Spinal cord (tissue), 10 donors: ENCODE measurements around the gene C22orf23. TPM values are rescaled to one million over a fixed set of nuclear protein-coding genes. Genes with fewer than 3 reads are reported as not detected.

Experiments
- DNase-seq, 6 donors: peaks; one replicate each; pipeline versions ENCODE4 v3.0.0 to v3.0.0-alpha.2; 2013 to 2015; ENCODE audit warnings: low spot score in 6 of 6, low read depth in 4 of 6
- H3K27ac ChIP-seq: one replicate; pipeline ENCODE4 v1.5.1; 2013; ENCODE audit warnings: low read depth, low read length, control low read depth
- H3K27me3 ChIP-seq: one replicate; pipeline ENCODE4 v1.6.1; 2013; ENCODE audit warnings: low read length; ENCODE audit not compliant: control insufficient read depth, insufficient read depth
- H3K36me3 ChIP-seq: one replicate; pipeline ENCODE4 v1.6.1; 2013; ENCODE audit warnings: low read length; ENCODE audit not compliant: control insufficient read depth, insufficient read depth
- H3K4me1 ChIP-seq: one replicate; pipeline ENCODE4 v1.6.1; 2013; ENCODE audit warnings: low read length; ENCODE audit not compliant: control insufficient read depth, insufficient read depth
- H3K4me3 ChIP-seq: one replicate; pipeline ENCODE4 v1.5.1; 2013; ENCODE audit warnings: low read depth, low read length, control low read depth
- H3K9me3 ChIP-seq: one replicate; pipeline ENCODE4 v1.6.1; 2013; ENCODE audit warnings: low read length; ENCODE audit not compliant: control insufficient read depth, insufficient read depth
- WGBS: methylation state at CpG from one replicate; pipeline ENCODE4 v1.1.5; 2013; ENCODE audit warnings: missing lambda C conversion rate; ENCODE audit not compliant: insufficient coverage; 5-methylcytosine and 5-hydroxymethylcytosine counted together
- polyA plus RNA-seq, 2 donors: library from polyadenylated mRNA; unstranded; fragments of 120-200 nt; gene quantifications; one replicate each; pipeline ENCODE4 v1.2.1, GENCODE V29; 2013; ENCODE audit not compliant: insufficient read length in 2 of 2
- total RNA-seq, 2 donors: library from RNA; depleted of rRNA in 1 of 2; stranded (reverse); fragments of 120-200 nt in 1 of 2; fragments of >200 nt in 1 of 2; gene quantifications; one replicate each; pipeline versions ENCODE4 v1.2.3 to v1.2.4, GENCODE V29; 2013 to 2014
- donor health status: healthy.

Gene C22orf23
- total and polyA plus RNA-seq, 4 donors: 0.69 to 18.8 (median 8.4) TPM

- Histone ChIP-seq H3K36me3 (peaks cover 28% of the 10 kb centered on the region), H3K9me3 (no peaks in the 10 kb centered on the region), H3K27ac (peak overlapping the region; percentile 52), H3K27me3 (no peaks in the 10 kb centered on the region), H3K4me1 (peaks cover 48% of the 10 kb centered on the region), H3K4me3 (peak overlapping the region; percentile 56)
- under 1% methylated on average over 75 of the region's 75 CpGs for WGBS
- DNase-seq: no peak
Measured at GRCh38 chr22:37906364-37907008, 46.9 kb downstream of the C22orf23 start.

GRCh38 chr22:37905534-37906363 lies 47.7 kb downstream of the C22orf23 start, which contains the start of gene MICALL1:
TSS of gene MICALL1 (plus strand) at chr22:37906297. CDS start at chr22:37906423, 126 bp downstream.
- peak in 2 of 6 donors; percentile 70 to 72 for DNase-seq
- peaks cover 22% of the 10 kb centered on the region for H3K36me3 ChIP-seq
- H3K27me3 ChIP-seq: no peaks in the 10 kb centered on the region
- 5% methylated on average over 90 of the region's 90 CpGs for WGBS
- H3K9me3 ChIP-seq: no peaks in the 10 kb centered on the region
- H3K4me1 ChIP-seq: peaks cover 41% of the 10 kb centered on the region
- H3K27ac ChIP-seq: peak within 1 kb of the TSS; percentile 76
- peak within 1 kb of the TSS; percentile 56 for H3K4me3 ChIP-seq

GRCh38 chr22:37904572-37905533 lies 48.5 kb downstream of the C22orf23 start:
- Histone ChIP-seq H3K27me3 (no peaks in the 10 kb centered on the region), H3K4me1 (peaks cover 32% of the 10 kb centered on the region), H3K36me3 (peaks cover 17% of the 10 kb centered on the region), H3K9me3 (no peaks in the 10 kb centered on the region), H3K4me3 (peak overlapping the region; percentile 41), H3K27ac (peak overlapping the region; percentile 76)
- DNase-seq: peak in 1 of 6 donors; percentile 50
- WGBS: 89% methylated on average over 6 of the region's 10 CpGs

GRCh38 chr22:37898441-37899181 lies 54.8 kb downstream of the C22orf23 start:
- Histone ChIP-seq H3K4me3 (no peak overlapping the region), H3K27ac (no peak overlapping the region), H3K27me3 (no peaks in the 10 kb centered on the region), H3K9me3 (no peaks in the 10 kb centered on the region), H3K36me3 (peaks cover 7% of the 10 kb centered on the region), H3K4me1 (peaks cover 36% of the 10 kb centered on the region)
- peak in 1 of 6 donors; percentile 9 for DNase-seq
- 51% methylated on average over 8 of the region's 9 CpGs for WGBS

GRCh38 chr22:37897807-37898206 lies 55.6 kb downstream of the C22orf23 start:
- no peak overlapping the region for H3K4me3 ChIP-seq
- DNase-seq: no peak
- H3K36me3 ChIP-seq: peaks cover 10% of the 10 kb centered on the region
- peaks cover 44% of the 10 kb centered on the region for H3K4me1 ChIP-seq
- WGBS: no CpG with 5 or more reads among the region's 2 CpGs
- no peak overlapping the region for H3K27ac ChIP-seq
- H3K27me3 ChIP-seq: no peaks in the 10 kb centered on the region
- H3K9me3 ChIP-seq: no peaks in the 10 kb centered on the region

GRCh38 chr22:37896939-37897338 lies 56.5 kb downstream of the C22orf23 start:
- Histone ChIP-seq H3K9me3 (no peaks in the 10 kb centered on the region), H3K4me3 (no peak overlapping the region), H3K27me3 (no peaks in the 10 kb centered on the region), H3K27ac (peak overlapping the region; percentile 10), H3K4me1 (peaks cover 53% of the 10 kb centered on the region), H3K36me3 (peaks cover 14% of the 10 kb centered on the region)
- DNase-seq: no peak
- 75% methylated on average over 2 of the region's 3 CpGs for WGBS

GRCh38 chr22:37896181-37896592 lies 57.2 kb downstream of the C22orf23 start:
- Histone ChIP-seq H3K27ac (peak overlapping the region; percentile 10), H3K36me3 (peaks cover 14% of the 10 kb centered on the region), H3K4me3 (no peak overlapping the region), H3K9me3 (no peaks in the 10 kb centered on the region), H3K4me1 (peaks cover 56% of the 10 kb centered on the region), H3K27me3 (no peaks in the 10 kb centered on the region)
- no CpG with 5 or more reads among the region's 5 CpGs for WGBS
- DNase-seq: no peak

- no peaks in the 10 kb centered on the region for H3K27me3 ChIP-seq
- peaks cover 19% of the 10 kb centered on the region for H3K36me3 ChIP-seq
- H3K4me1 ChIP-seq: peaks cover 56% of the 10 kb centered on the region
- H3K4me3 ChIP-seq: no peak overlapping the region
- peak in 1 of 6 donors; percentile 10 for DNase-seq
- no peaks in the 10 kb centered on the region for H3K9me3 ChIP-seq
- WGBS: 45% methylated on average over 7 of the region's 8 CpGs
- H3K27ac ChIP-seq: peak overlapping the region; percentile 19
Measured at GRCh38 chr22:37894939-37895670, 58.3 kb downstream of the C22orf23 start.
